Stomach (tissue), 9 donors: ENCODE measurements around the gene TNS1. TPM values are rescaled to one million over a fixed set of nuclear protein-coding genes. Genes with fewer than 3 reads are reported as not detected.

ENCODE experiments used
- DNase-seq, 2 donors: peaks; one replicate each; pipeline versions ENCODE4 v3.0.0 to v3.0.0-alpha.2; 2013 to 2019
- H3K27ac ChIP-seq, 5 donors: fragments of 200-600 bp in 4 of 5; sonication (generic) in 4 of 5; one replicate each; pipeline ENCODE4 v1.5.1; 2013 to 2019; ENCODE audit warnings: mild to moderate bottlenecking in 1 of 5, moderate library complexity in 1 of 5
- H3K27me3 ChIP-seq, 3 donors: fragments of 200-600 bp; sonication (generic); one replicate each; pipeline ENCODE4 v1.5.1; 2017 to 2019; ENCODE audit warnings: mixed run types in 1 of 3
- H3K36me3 ChIP-seq, 4 donors: fragments of 200-600 bp; sonication (generic); 1 replicate in 3 of 4; 2 replicates in 1 of 4; pipeline ENCODE4 v1.5.1; 2016 to 2019
- H3K4me1 ChIP-seq, 4 donors: fragments of 200-600 bp; sonication (generic); one replicate each; pipeline ENCODE4 v1.5.1; 2016 to 2019
- H3K4me3 ChIP-seq, 4 donors: fragments of 200-600 bp; sonication (generic) in 3 of 4; one replicate each; pipeline ENCODE4 v1.5.1; 2016 to 2019; ENCODE audit warnings: mild to moderate bottlenecking in 1 of 4
- H3K9me3 ChIP-seq, 4 donors: fragments of 200-600 bp; sonication (generic); one replicate each; pipeline ENCODE4 v1.5.1; 2016 to 2019
- CTCF ChIP-seq, 7 experiments: fragments of 450-650 bp in 4 of 7; fragments of 200-600 bp in 3 of 7; sonication (generic) in 3 of 7; IDR thresholded peaks; one replicate each; pipeline ENCODE4 v1.5.1; 2016 to 2019; ENCODE audit warnings: antibody characterized with exemption in 7 of 7, control low read depth in 2 of 7, mild to moderate bottlenecking in 1 of 7
- EP300 ChIP-seq: sonication (generic); formaldehyde crosslinking; IDR thresholded peaks from one replicate; pipeline ENCODE4 v1.6.1; 2017; ENCODE audit warnings: antibody characterized with exemption
- POLR2A ChIP-seq, 4 donors: fragments of 450-650 bp; IDR thresholded peaks; one replicate each; pipeline ENCODE4 v1.6.1; 2016; ENCODE audit warnings: antibody characterized with exemption in 4 of 4, control low read depth in 2 of 4, mild to moderate bottlenecking in 1 of 4, moderate library complexity in 1 of 4
- POLR2AphosphoS5 ChIP-seq, 3 donors: sonication (generic); formaldehyde crosslinking; IDR thresholded peaks; one replicate each; pipeline ENCODE4 v1.6.1; 2016; ENCODE audit warnings: antibody characterized with exemption in 3 of 3
- WGBS, 5 donors: extraction: QIAGEN DNeasy Blood & Tissue Kit in 3 of 5; methylation state at CpG; one replicate each; pipeline versions ENCODE4 v1.1.5 to v1.1.7; 2013 to 2018; 5-methylcytosine and 5-hydroxymethylcytosine counted together
- intact Hi-C: fragments of 100-400 bp; cut with DNase I; formaldehyde crosslinking; loops from one replicate; pipeline ENCODE4 v1.15.1; 2023; ENCODE audit warnings: low total_unique reads
- polyA plus RNA-seq, 3 donors: library from polyadenylated mRNA; stranded (reverse); fragments of 200-250 nt; gene quantifications; one replicate each; pipeline ENCODE4 v1.2.3, GENCODE V29; 2013
- total RNA-seq, 5 donors: library from RNA; depleted of rRNA; stranded (reverse); fragments of >200 nt; gene quantifications; one replicate each; pipeline versions ENCODE4 v1.1.0 to v1.2.3, GENCODE V29; 2014 to 2016
- donor health status: healthy with polysubstance abuse.
- donor health status: Bipolar disorder and iron deficiency.
- donor health status: healthy.

The TNS1 gene
- total and polyA plus RNA-seq, 8 donors, result 18.5 to 682 (median 160) TPM

GRCh38 chr2:217941339-217941738 is 61.5 kb downstream of the TNS1 start:
- peaks cover 0 to 9% (median 0%) of the 10 kb centered on the region in 4 donors for H3K36me3 ChIP-seq
- H3K27ac ChIP-seq, result peak overlapping the region; percentile 28 to 92 (median 92)
- intact Hi-C loops, result no loop called here
- 44 to 68% (median 54%) methylated on average over 8 to 11 of the region's 11 CpGs for WGBS, 5 donors
- no peak for TF ChIP-seq EP300
- TF ChIP-seq POLR2AphosphoS5 (IDR thresholded peaks at IDR 0.05), result no peak
- no peak for TF ChIP-seq POLR2A (IDR thresholded peaks at IDR 0.05)
- no peak for TF ChIP-seq CTCF (IDR thresholded peaks at IDR 0.05)
- H3K4me3 ChIP-seq, result peak overlapping the region; percentile 55 to 67 (median 61)
- no peaks in the 10 kb centered on the region for H3K27me3 ChIP-seq
- no peaks in the 10 kb centered on the region for H3K9me3 ChIP-seq
- peaks cover 37 to 96% (median 84%) of the 10 kb centered on the region in 4 donors for H3K4me1 ChIP-seq
- no peak for DNase-seq

- Histone ChIP-seq H3K4me3 (peak overlapping the region; percentile 55 to 67 (median 61)), H3K4me1 (peaks cover 45 to 97% (median 89%) of the 10 kb centered on the region in 4 donors), H3K9me3 (no peaks in the 10 kb centered on the region), H3K36me3 (peaks cover 0 to 9% (median 0%) of the 10 kb centered on the region in 4 donors), H3K27ac (peak overlapping the region; percentile 39 to 92 (median 92)), H3K27me3 (no peaks in the 10 kb centered on the region)
- WGBS, 5 donors, result 62 to 86% (median 79%) methylated on average over 13 of the region's 13 CpGs
- TF ChIP-seq EP300 (no peak), POLR2AphosphoS5 (IDR thresholded peaks at IDR 0.05) (no peak), CTCF (IDR thresholded peaks at IDR 0.05) (no peak), POLR2A (IDR thresholded peaks at IDR 0.05) (no peak)
- intact Hi-C loops, result no loop called here
- no peak for DNase-seq
These were observed 62.3 kb downstream of the TNS1 start for GRCh38 chr2:217940261-217941220.

- 43 to 81% (median 69%) methylated on average over 5 to 7 of the region's 7 CpGs for WGBS, 5 donors
These were observed 63.1 kb downstream of the TNS1 start for GRCh38 chr2:217939629-217940245.

GRCh38 chr2:217939220-217939619 is 63.6 kb downstream of the TNS1 start:
- Histone ChIP-seq H3K4me1 (peaks cover 54 to 98% (median 92%) of the 10 kb centered on the region in 4 donors), H3K36me3 (peaks cover 0 to 9% (median 0%) of the 10 kb centered on the region in 4 donors), H3K9me3 (no peaks in the 10 kb centered on the region), H3K27me3 (no peaks in the 10 kb centered on the region), H3K27ac (peak overlapping the region in 4 of 5 donors; percentile 88 to 92 (median 92)), H3K4me3 (peak overlapping the region; percentile 55 to 67 (median 61))
- DNase-seq, result no peak
- TF ChIP-seq POLR2AphosphoS5 (IDR thresholded peaks at IDR 0.05) (no peak), POLR2A (IDR thresholded peaks at IDR 0.05) (no peak), CTCF (IDR thresholded peaks at IDR 0.05) (no peak), EP300 (no peak)
- intact Hi-C loops, result no loop called here
- WGBS, 5 donors, result 78 to 92% (median 83%) methylated on average over 3 of the region's 3 CpGs

More at GRCh38 chr2:217939629-217940245, 63.1 kb downstream of the TNS1 start:
- peak overlapping the region; percentile 55 to 67 (median 61) for H3K4me3 ChIP-seq
- H3K27ac ChIP-seq, result peak overlapping the region; percentile 39 to 92 (median 92)
- H3K27me3 ChIP-seq, result no peaks in the 10 kb centered on the region
- intact Hi-C loops, result no loop called here
- DNase-seq, result no peak
- H3K4me1 ChIP-seq, result peaks cover 53 to 98% (median 91%) of the 10 kb centered on the region in 4 donors
- no peaks in the 10 kb centered on the region for H3K9me3 ChIP-seq
- peaks cover 0 to 9% (median 0%) of the 10 kb centered on the region in 4 donors for H3K36me3 ChIP-seq
- no peak for TF ChIP-seq POLR2A (IDR thresholded peaks at IDR 0.05)
- TF ChIP-seq POLR2AphosphoS5 (IDR thresholded peaks at IDR 0.05), result peak in 1 of 3 donors; percentile 3
